Measurements from ENCODE around the gene FAM200B. TPM values are rescaled to one million over a fixed set of nuclear protein-coding genes. Genes with fewer than 3 reads are reported as not detected.

FAM200B gene
- total and polyA plus RNA-seq, 2 of the 4 experiments (the other 2 are of a cell fraction): 16.7 to 18.5 TPM

GRCh38 chr4:15654593-15655222 lies 26.9 kb upstream of the FAM200B start (continued):
- TF ChIP-seq NFE2L2 (IDR thresholded peaks at IDR 0.05; ENCODE audit: low read depth, low read length): no peak

GRCh38 chr4:15655223-15656037 lies 26.2 kb upstream of the FAM200B start, which contains the start of gene FBXL5:
FBXL5 (minus strand) TSS chr4:15655357; CDS start chr4:15655287, 70 bp downstream.
- peak within 1 kb of the TSS; percentile 100 for H3K56ac ChIP-seq (ENCODE audit: extremely low read depth, insufficient read depth, low read length)
- peak within 1 kb of the TSS; percentile 99 for H2BK120ac ChIP-seq (ENCODE audit: low read depth, low read length)
- no peaks in the 10 kb centered on the region for H3K36me3 ChIP-seq (ENCODE audit: control insufficient read depth, insufficient read depth, low read length)
- peak within 1 kb of the TSS; percentile 97 for H2AK9ac ChIP-seq (replicated peaks; ENCODE audit: low read depth, low read length, poor library complexity)
- H3K4me1 ChIP-seq (ENCODE audit: control insufficient read depth, insufficient read depth, low read length): peaks cover 17% of the 10 kb centered on the region
- in situ Hi-C loops (cut with MboI; ENCODE audit: low sequenced_read_pairs): no loop called here
- H3K27me3 ChIP-seq (ENCODE audit: control insufficient read depth, insufficient read depth, low read length): no peaks in the 10 kb centered on the region
- H3K4me3 ChIP-seq (ENCODE audit: insufficient read depth, low read depth, low read length): peak within 1 kb of the TSS; percentile 96
- H3K18ac ChIP-seq (ENCODE audit: low read depth, low read length): peak within 1 kb of the TSS; percentile 99
- H4K8ac ChIP-seq (ENCODE audit: low read depth in 2 of 2, low read length in 2 of 2): peak within 1 kb of the TSS; percentile 88 to 100
- H3K9ac ChIP-seq (ENCODE audit: low read depth, low read length): peak within 1 kb of the TSS; percentile 98
- peak within 1 kb of the TSS; percentile 99 for H2AFZ ChIP-seq (replicated peaks; ENCODE audit: low read length, poor library complexity)
- peak within 1 kb of the TSS; percentile 94 for H3K4me2 ChIP-seq (ENCODE audit: low read depth, low read length)
- H3K14ac ChIP-seq (replicated peaks; ENCODE audit: low read depth, low read length): peak within 1 kb of the TSS; percentile 100
- peak within 1 kb of the TSS; percentile 99 for H2BK5ac ChIP-seq (ENCODE audit: low read depth, low read length, poor library complexity, severe bottlenecking)
- peak within 1 kb of the TSS; percentile 95 for H2AK5ac ChIP-seq (ENCODE audit: low read depth, low read length)
- 10% methylated on average over 45 of the region's 85 CpGs; no CpG with 5 or more reads in 1 of the 2 experiments for WGBS, 2 experiments (ENCODE audit: extremely low coverage in 2 of 2, insufficient read length in 1 of 2)
- dilution Hi-C loops (cut with HindIII; ENCODE audit: low sequenced_read_pairs, unreplicated experiment): no loop called here
- H4K91ac ChIP-seq (ENCODE audit: insufficient read depth, low read depth, low read length): peak within 1 kb of the TSS; percentile 99
- ChIA-PET CTCF (interaction anchor here (1.6 kb wide), 1 partner anchor 176 kb away, joined by 4 read pairs; no protein-coding TSS in a partner anchor), POLR2A (ENCODE audit: unreplicated experiment) (no interaction called here)
- ATAC-seq (ENCODE audit: low read depth) (peak; percentile 81), DNase-seq (peak; percentile 84)
- BruUV-seq (replicated peaks): no TSS peak
- intact Hi-C loops (cut with micrococcal nuclease): loop anchor here (2.0 kb wide), 1 partner anchor 25 kb away; the partner anchor contains the start of gene FAM200B
- H3K23ac ChIP-seq (ENCODE audit: low read depth, low read length): peak within 1 kb of the TSS; percentile 100
- peaks cover 7 to 23% of the 10 kb centered on the region in 2 experiments; a peak in 3 of 4 replicates for H3K79me1 ChIP-seq (ENCODE audit: low read depth in 1 of 2, low read length in 2 of 2)
- H4K5ac ChIP-seq (ENCODE audit: low read depth, low read length): peak within 1 kb of the TSS; percentile 100
- peak within 1 kb of the TSS; percentile 100 for H3K4ac ChIP-seq (ENCODE audit: low read depth, low read length)
- H3K9me3 ChIP-seq (ENCODE audit: control insufficient read depth, insufficient read depth, low read length): no peaks in the 10 kb centered on the region
- H4K20me1 ChIP-seq (ENCODE audit: insufficient read depth, low read length): peaks cover 15% of the 10 kb centered on the region; the same call in 1 of the 2 replicates
- no peaks in the 10 kb centered on the region for H3K9me1 ChIP-seq (ENCODE audit: insufficient read depth, low read length)
- TF ChIP-seq RCOR1 (IDR thresholded peaks at IDR 0.05; ENCODE audit: insufficient replicate concordance, low read length): no peak
- TF ChIP-seq MXI1 (IDR thresholded peaks at IDR 0.05; ENCODE audit: borderline replicate concordance, low read depth, low read length): 0 out of 2 replicates have a peak, but pooled peaks have one; percentile 26
- TF ChIP-seq, protein P1, sequence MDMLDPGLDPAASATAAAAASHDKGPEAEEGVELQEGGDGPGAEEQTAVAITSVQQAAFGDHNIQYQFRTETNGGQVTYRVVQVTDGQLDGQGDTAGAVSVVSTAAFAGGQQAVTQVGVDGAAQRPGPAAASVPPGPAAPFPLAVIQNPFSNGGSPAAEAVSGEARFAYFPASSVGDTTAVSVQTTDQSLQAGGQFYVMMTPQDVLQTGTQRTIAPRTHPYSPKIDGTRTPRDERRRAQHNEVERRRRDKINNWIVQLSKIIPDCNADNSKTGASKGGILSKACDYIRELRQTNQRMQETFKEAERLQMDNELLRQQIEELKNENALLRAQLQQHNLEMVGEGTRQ (IDR thresholded peaks at IDR 0.05; ENCODE audit: low read depth, low read length): peak; percentile 97
- TF ChIP-seq, protein P2, sequence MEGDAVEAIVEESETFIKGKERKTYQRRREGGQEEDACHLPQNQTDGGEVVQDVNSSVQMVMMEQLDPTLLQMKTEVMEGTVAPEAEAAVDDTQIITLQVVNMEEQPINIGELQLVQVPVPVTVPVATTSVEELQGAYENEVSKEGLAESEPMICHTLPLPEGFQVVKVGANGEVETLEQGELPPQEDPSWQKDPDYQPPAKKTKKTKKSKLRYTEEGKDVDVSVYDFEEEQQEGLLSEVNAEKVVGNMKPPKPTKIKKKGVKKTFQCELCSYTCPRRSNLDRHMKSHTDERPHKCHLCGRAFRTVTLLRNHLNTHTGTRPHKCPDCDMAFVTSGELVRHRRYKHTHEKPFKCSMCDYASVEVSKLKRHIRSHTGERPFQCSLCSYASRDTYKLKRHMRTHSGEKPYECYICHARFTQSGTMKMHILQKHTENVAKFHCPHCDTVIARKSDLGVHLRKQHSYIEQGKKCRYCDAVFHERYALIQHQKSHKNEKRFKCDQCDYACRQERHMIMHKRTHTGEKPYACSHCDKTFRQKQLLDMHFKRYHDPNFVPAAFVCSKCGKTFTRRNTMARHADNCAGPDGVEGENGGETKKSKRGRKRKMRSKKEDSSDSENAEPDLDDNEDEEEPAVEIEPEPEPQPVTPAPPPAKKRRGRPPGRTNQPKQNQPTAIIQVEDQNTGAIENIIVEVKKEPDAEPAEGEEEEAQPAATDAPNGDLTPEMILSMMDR (conservative IDR thresholded peaks at IDR 0.05; ENCODE audit: low read depth, low read length): no peak
- peak; percentile 41; the same call in 1 of the 2 replicates for TF ChIP-seq BHLHE40 (IDR thresholded peaks at IDR 0.05; ENCODE audit: low read depth, low read length)
- TF ChIP-seq CHD1 (IDR thresholded peaks at IDR 0.05; ENCODE audit: low read depth, low read length): no peak
- TF ChIP-seq SMC3 (IDR thresholded peaks at IDR 0.05; ENCODE audit: low read depth, low read length): no peak
- no peak; the same call in 1 of the 2 replicates for TF ChIP-seq POLR2A (IDR thresholded peaks at IDR 0.05; ENCODE audit: low read depth, low read length)
- TF ChIP-seq CEBPB (IDR thresholded peaks at IDR 0.05; ENCODE audit: low read depth, low read length): no peak
- peak within 1 kb of the TSS; percentile 97 for H3K27ac ChIP-seq (ENCODE audit: insufficient read depth, low read length)
- peak within 1 kb of the TSS; percentile 96; the same call in 2 of the 3 replicates for H2BK15ac ChIP-seq (ENCODE audit: low read depth, low read length)
- peak within 1 kb of the TSS; percentile 95 for H2BK20ac ChIP-seq (ENCODE audit: low read depth, low read length)

All from IMR-90 (cell line).